HUES48 (cell line): ENCODE data around the gene NEUROD1.

Experiments
- H3K27ac ChIP-seq: one replicate; pipeline ENCODE4 v1.7.0; 2013; ENCODE audit warnings: low read depth, low read length, inconsistent platforms
- H3K27me3 ChIP-seq: 2 replicates; pipeline ENCODE4 v1.6.1; 2013; ENCODE audit warnings: mild to moderate bottlenecking, low read length; ENCODE audit not compliant: control insufficient read depth, insufficient read depth
- H3K36me3 ChIP-seq: 2 replicates; pipeline ENCODE4 v1.6.1; 2013; ENCODE audit warnings: low read length; ENCODE audit not compliant: control insufficient read depth, insufficient read depth
- H3K4me1 ChIP-seq: 2 replicates; pipeline ENCODE4 v1.6.1; 2013; ENCODE audit warnings: mild to moderate bottlenecking, low read length; ENCODE audit not compliant: control insufficient read depth, insufficient read depth
- H3K4me3 ChIP-seq: 2 replicates; pipeline ENCODE4 v1.5.1; 2013; ENCODE audit warnings: mild to moderate bottlenecking, low read depth, low read length
- H3K9ac ChIP-seq: 2 replicates; pipeline ENCODE4 v1.6.1; 2013; ENCODE audit warnings: mild to moderate bottlenecking, low read depth, low read length, moderate library complexity
- H3K9me3 ChIP-seq: 2 replicates; pipeline ENCODE4 v1.6.1; 2013; ENCODE audit warnings: low read length; ENCODE audit not compliant: control insufficient read depth, insufficient read depth

Gene NEUROD1

DNA sequence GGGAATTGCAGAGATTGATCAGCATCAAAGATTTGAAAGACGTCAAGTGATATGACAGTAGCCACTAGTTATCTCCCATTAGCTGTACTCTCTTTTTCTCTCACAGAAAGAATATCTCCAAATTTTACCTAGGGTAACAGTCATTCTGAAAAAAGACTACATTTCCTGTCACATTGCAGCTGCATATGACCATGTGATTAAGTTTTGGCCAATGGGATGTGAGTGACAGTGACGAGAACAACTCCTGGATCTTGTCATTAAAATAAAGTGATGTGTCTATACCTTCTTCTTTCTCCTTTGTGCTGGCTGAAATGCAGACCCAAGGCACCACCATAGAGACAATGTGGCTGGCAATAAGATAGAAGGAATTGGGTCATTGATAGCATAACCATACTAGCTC lies 10.5 kb upstream of the NEUROD1 start:
- Histone ChIP-seq H3K36me3 (no peaks in the 10 kb centered on the region), H3K9me3 (no peaks in the 10 kb centered on the region), H3K9ac (no peak overlapping the region), H3K27me3 (peaks cover 48% of the 10 kb centered on the region), H3K27ac (no peak overlapping the region), H3K4me1 (no peaks in the 10 kb centered on the region), H3K4me3 (no peak overlapping the region)

- Histone ChIP-seq H3K9ac (no peak overlapping the region), H3K4me3 (no peak overlapping the region), H3K36me3 (no peaks in the 10 kb centered on the region), H3K27me3 (peaks cover 87% of the 10 kb centered on the region), H3K27ac (no peak overlapping the region), H3K4me1 (peaks cover 27% of the 10 kb centered on the region), H3K9me3 (no peaks in the 10 kb centered on the region)
These were observed 6.4 kb upstream of the NEUROD1 start for GRCh38 chr2:181686576-181687185.

DNA sequence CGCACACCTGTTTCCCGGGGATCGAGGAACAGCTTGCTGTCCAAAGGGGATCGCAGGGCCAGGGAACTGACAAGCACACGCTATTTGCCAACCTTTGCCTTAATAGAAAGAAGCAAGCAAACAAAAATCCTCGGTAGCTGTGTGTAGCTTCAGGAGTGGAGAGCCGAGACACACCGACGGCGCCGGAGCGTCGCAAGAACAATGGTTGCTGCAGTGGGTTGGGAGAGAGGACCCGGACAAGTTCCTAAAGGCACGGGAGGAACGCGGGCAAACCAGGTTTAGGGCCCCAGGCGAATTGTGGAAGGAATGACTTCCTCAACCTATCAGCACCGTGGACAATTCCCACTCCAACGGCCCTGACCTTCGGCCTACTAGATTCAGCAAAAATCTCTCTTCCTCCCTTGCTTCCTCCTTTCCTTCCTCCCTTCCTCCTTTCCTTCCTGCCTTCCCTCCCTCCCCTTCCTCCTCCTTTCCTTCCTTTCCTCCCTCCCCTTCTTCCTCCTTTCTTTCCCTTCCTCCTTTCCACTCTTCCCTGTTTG lies 4.9 kb upstream of the NEUROD1 start:
- Histone ChIP-seq H3K27ac (no peak overlapping the region), H3K9me3 (no peaks in the 10 kb centered on the region), H3K36me3 (no peaks in the 10 kb centered on the region), H3K4me3 (peak overlapping the region; percentile 17), H3K27me3 (peaks cover 97% of the 10 kb centered on the region), H3K4me1 (peaks cover 38% of the 10 kb centered on the region), H3K9ac (no peak overlapping the region)

GRCh38 chr2:181684454-181685149 lies 4.3 kb upstream of the NEUROD1 start:
- Histone ChIP-seq H3K36me3 (no peaks in the 10 kb centered on the region), H3K9ac (no peak overlapping the region), H3K4me1 (peaks cover 44% of the 10 kb centered on the region), H3K27me3 (peaks cover 97% of the 10 kb centered on the region), H3K4me3 (peak overlapping the region; percentile 51), H3K9me3 (no peaks in the 10 kb centered on the region), H3K27ac (no peak overlapping the region)

DNA sequence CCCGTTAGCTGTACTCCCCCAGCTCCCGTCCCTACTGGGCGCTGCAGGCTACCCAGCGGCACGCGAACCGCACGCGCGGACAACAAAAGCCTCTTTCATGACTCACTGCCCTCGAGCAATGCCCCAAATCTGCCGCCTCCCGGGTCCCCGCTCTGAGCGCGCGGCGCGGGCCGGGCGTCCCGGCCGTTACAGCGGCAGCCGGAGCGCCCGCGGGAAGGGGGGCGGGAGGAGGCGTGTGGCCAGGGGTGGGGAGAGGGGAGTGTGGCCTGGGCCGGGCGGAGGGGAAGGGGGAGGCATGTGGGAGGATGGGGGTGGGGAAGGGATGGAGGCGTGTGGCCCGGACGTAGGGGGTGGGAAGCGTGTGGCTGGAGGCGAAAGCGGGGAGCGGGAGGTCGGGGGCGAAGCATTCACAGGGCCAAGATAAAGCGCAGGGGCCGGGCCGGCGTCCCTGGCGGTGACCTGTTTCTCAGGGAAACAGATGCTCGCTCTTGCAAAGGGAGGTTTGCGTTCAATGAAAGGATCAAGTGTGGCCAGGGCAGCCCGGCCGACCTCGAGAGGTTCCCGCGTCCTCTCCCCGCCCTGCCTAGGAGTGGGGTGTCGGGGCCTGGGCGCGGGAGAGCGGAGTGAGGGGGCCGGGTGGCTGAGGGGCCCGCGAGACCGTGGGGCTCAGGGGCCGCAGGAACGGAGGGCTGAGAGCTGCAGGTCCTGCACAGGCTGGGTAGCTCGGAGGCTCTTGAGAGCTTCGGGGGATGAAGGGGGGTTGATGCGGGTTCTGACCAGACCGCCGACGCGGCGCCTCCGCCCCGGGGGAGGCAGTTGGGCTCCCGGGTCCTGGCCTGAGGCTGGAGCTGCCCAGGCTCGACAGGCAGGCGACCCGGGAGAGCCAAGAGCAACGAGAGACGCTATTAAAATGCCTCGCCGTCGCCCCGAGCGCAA lies 3.5 kb upstream of the NEUROD1 start:
- Histone ChIP-seq H3K27me3 (peaks cover 97% of the 10 kb centered on the region), H3K9ac (no peak overlapping the region), H3K4me1 (peaks cover 51% of the 10 kb centered on the region), H3K9me3 (no peaks in the 10 kb centered on the region), H3K27ac (no peak overlapping the region), H3K36me3 (no peaks in the 10 kb centered on the region), H3K4me3 (peak overlapping the region; percentile 51)

DNA sequence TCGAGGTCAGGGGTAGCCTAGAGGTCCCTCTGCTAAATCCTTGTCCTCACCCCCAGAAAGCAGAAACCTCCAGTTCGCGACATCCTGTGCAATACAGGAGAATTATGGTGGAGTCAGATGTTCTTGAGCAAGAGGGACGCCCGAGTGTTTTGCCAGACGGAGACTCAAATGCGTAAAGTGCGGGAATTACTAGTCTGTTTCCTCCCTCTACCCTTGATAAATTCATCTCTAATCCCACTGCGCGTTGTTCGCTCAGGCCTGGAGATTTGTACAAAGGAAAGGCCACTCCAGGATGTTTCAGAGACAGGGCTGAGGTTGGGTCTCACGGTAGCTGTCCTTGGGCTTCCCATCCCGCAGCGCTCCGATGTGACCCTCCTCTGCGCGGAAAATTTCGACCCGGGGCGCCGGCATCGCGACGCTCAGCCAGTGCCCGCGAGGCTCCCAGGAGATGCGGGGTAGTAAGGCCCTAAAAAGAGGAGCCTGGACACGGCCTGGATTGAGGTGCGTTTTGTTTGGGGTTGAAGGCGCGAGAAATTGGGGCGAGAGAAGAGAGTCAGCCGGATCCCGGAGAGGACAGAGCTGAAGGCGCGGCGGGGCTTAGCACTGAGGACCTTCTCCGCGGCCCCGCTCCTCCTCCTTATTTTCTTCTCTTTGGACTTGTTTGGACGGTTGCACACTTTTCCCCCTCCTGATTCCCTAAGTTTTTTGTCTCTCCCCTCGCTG lies 2.6 kb upstream of the NEUROD1 start:
- peaks cover 99% of the 10 kb centered on the region for H3K27me3 ChIP-seq
- H3K4me3 ChIP-seq = peak overlapping the region; percentile 44
- no peaks in the 10 kb centered on the region for H3K36me3 ChIP-seq
- no peaks in the 10 kb centered on the region for H3K9me3 ChIP-seq
- H3K4me1 ChIP-seq = peaks cover 57% of the 10 kb centered on the region
- no peak overlapping the region for H3K27ac ChIP-seq
- no peak overlapping the region for H3K9ac ChIP-seq

- H3K36me3 ChIP-seq = no peaks in the 10 kb centered on the region
- peaks cover 100% of the 10 kb centered on the region for H3K27me3 ChIP-seq
- peak overlapping the region; percentile 59; the same call in 1 of the 2 replicates for H3K4me3 ChIP-seq
These were observed 1.9 kb upstream of the NEUROD1 start for GRCh38 chr2:181682026-181682789.

GRCh38 chr2:181680937-181681811 lies 857 bp upstream of the NEUROD1 start:
- Histone ChIP-seq H3K9me3 (no peaks in the 10 kb centered on the region), H3K36me3 (no peaks in the 10 kb centered on the region), H3K27ac (no peak overlapping the region), H3K4me3 (peak overlapping the region; percentile 59), H3K9ac (no peak overlapping the region), H3K4me1 (peaks cover 57% of the 10 kb centered on the region), H3K27me3 (peaks cover 100% of the 10 kb centered on the region)

More at GRCh38 chr2:181682026-181682789, 1.9 kb upstream of the NEUROD1 start:
- H3K9me3 ChIP-seq = no peaks in the 10 kb centered on the region
- H3K27ac ChIP-seq = no peak overlapping the region
- H3K4me1 ChIP-seq = peaks cover 57% of the 10 kb centered on the region
- H3K9ac ChIP-seq = no peak overlapping the region

DNA sequence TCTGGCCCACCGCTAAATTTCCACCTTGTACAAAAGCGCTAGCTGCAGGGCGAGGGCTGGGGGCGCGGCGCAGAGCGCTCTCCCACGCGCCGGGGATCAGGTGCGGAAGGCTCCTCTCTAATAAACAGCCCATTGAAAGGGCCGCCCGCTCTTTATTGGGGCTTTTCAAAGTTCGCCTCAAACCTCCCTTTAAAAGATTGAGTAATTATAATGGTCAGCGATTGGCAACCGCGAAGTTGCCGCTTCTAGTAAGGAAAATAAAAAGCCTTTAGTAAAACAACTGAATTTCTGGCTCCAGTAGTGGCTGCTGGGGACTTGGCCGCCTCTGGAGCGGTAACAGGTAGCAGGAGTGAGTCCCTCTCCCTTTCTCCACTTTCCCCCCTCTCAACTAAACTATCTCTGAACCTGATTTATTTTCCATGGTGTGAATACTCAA lies 755 bp downstream of the NEUROD1 start:
- H3K36me3 ChIP-seq = no peaks in the 10 kb centered on the region
- peaks cover 45% of the 10 kb centered on the region for H3K4me1 ChIP-seq
- H3K27ac ChIP-seq = no peak overlapping the region
- H3K27me3 ChIP-seq = peaks cover 100% of the 10 kb centered on the region
- no peak overlapping the region for H3K4me3 ChIP-seq
- H3K9ac ChIP-seq = no peak overlapping the region
- no peaks in the 10 kb centered on the region for H3K9me3 ChIP-seq
